ENCODE data around the gene RANBP17.

RANBP17 gene

DNA sequence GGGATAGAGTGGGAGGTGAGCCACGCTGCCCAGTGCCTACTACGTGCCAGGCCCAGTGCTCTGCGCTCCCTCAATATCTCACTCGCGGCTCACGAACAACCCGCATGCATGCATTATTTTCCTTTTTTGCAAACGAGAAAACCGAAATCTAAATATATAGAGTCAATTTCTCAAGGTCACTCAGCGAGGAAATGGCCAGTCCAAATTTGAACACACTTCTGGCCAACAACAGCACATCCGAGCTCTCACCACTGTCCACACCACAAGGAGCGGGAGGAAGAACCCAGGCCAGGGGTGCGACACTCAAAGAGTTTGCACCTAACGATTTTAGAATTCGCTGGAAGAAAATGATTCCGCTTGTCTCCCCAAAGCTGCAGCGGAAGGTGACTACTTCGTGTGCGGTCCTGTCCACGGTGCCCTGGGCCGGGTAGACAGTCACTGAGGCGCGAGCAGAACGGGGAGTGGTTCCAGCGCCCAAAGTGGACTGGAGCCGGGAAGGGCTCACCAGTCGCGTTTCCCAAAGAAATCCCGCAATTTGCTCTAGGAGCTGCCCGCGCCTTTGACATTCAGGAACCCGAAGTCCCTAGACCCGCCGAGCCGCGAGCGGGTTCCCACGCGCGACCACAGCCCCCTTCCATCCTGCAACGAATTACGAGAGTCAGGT is 446.1 kb downstream of the RANBP17 start:
- Histone ChIP-seq H3K27me3 (ENCODE audit: control insufficient read depth in 1 of 2, insufficient read depth in 2 of 2, low read length in 2 of 2) (peaks cover 66 to 86% of the 10 kb centered on the region in 2 donors), H3K9ac (ENCODE audit: low read length in 2 of 2) (no peak overlapping the region), H3K27ac (ENCODE audit: low read length) (no peak overlapping the region), H3K9me3 (ENCODE audit: control insufficient read depth in 2 of 2, low read length in 2 of 2) (no peaks in the 10 kb centered on the region), H3K4me1 (ENCODE audit: control insufficient read depth, insufficient read depth, low read length) (peaks cover 32% of the 10 kb centered on the region), H3K36me3 (ENCODE audit: control insufficient read depth in 2 of 2, insufficient read depth in 2 of 2, low read length in 2 of 2) (no peaks in the 10 kb centered on the region), H3K4me3 (ENCODE audit: low read length in 2 of 2) (no peak overlapping the region)

DNA sequence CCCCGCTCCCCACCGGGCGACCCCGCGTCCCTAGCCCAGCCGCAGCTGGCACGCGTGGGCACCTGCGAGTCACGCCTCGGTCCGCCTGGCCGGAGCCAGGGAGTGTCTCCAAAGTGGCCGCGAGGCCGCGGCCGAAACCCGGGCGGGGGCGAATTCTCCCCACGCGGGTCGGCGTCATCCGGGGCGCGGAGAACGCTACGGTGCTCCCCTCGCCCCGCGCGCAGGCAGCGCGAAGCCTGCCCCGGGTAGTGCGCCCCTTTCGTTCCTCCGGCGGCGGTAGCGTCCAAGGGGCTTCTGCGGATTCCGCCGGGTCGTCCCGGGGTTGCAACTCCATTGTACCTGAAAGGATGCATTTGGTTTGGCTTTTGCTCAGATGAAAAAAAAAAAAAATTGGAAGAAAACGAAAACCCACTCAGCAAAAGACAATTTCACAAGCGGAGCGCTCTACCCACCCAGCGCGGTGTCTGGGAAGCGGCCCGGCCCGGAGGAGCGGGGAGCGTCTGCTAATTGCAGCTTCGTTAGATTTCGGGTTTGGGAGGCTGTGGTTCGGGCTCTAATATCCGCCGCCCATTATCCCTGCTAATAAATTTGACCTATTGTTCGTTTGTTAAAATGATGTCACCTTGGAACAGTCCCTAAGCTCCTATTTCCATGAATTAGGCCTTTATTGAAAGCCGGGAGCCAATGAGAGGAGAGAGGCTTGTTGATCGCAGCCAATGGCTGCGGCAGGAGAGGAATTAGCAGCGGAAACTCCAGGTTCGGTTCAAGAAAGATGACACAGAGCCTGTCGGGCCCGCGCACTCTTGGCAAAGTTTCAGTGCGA is 446.8 kb downstream of the RANBP17 start, which contains the start of gene TLX3:
TLX3 (plus strand) TSS at position 796 of the 823 bp plus-strand sequence. CDS start 118 bp downstream, outside the sequence.
- Histone ChIP-seq H3K4me1 (ENCODE audit: control insufficient read depth, insufficient read depth, low read length) (peaks cover 32% of the 10 kb centered on the region), H3K27me3 (ENCODE audit: control insufficient read depth in 1 of 2, insufficient read depth in 2 of 2, low read length in 2 of 2) (peaks cover 71 to 93% of the 10 kb centered on the region in 2 donors), H3K36me3 (ENCODE audit: control insufficient read depth in 2 of 2, insufficient read depth in 2 of 2, low read length in 2 of 2) (no peaks in the 10 kb centered on the region), H3K9me3 (ENCODE audit: control insufficient read depth in 2 of 2, low read length in 2 of 2) (no peaks in the 10 kb centered on the region), H3K27ac (ENCODE audit: low read length) (no peak within 1 kb of the TSS), H3K4me3 (ENCODE audit: low read length in 2 of 2) (no peak within 1 kb of the TSS), H3K9ac (ENCODE audit: low read length in 2 of 2) (no peak within 1 kb of the TSS)

DNA sequence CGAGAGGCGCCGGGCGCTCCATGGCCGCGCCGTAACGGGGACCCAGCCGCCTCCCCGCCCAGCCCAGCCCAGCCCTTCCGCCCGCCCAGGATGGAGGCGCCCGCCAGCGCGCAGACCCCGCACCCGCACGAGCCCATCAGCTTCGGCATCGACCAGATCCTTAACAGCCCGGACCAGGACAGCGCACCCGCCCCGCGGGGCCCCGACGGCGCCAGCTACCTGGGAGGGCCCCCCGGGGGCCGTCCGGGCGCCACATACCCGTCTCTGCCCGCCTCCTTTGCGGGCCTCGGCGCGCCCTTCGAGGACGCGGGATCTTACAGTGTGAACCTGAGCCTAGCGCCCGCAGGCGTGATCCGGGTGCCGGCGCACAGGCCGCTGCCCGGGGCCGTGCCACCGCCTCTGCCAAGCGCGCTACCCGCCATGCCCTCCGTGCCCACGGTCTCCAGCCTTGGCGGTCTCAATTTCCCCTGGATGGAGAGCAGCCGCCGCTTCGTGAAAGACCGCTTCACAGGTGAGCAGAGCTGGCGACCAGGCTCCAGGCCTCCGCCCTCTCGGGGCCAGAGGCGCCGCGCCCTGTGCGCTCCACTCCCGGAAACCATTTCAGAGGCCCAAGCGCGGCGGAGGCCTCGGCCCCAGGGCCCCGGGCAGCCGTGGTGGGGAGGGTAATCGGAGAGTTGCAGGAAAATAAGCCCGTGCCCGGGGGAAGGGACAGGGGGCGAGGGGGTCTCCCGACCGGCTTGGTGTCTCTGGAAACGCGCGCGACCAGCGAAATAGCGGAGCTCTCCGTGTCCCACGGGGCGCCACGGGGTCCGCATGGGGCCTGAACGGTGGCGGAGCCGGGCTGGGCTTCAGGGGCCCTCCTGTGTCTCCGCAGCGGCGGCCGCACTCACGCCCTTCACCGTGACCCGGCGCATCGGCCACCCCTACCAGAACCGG is 447.7 kb downstream of the RANBP17 start:
- H3K27ac ChIP-seq (ENCODE audit: low read length): no peak overlapping the region
- no peaks in the 10 kb centered on the region for H3K9me3 ChIP-seq (ENCODE audit: control insufficient read depth in 2 of 2, low read length in 2 of 2)
- H3K36me3 ChIP-seq (ENCODE audit: control insufficient read depth in 2 of 2, insufficient read depth in 2 of 2, low read length in 2 of 2): no peaks in the 10 kb centered on the region
- H3K9ac ChIP-seq (ENCODE audit: low read length in 2 of 2): no peak overlapping the region
- H3K4me1 ChIP-seq (ENCODE audit: control insufficient read depth, insufficient read depth, low read length): peaks cover 33% of the 10 kb centered on the region
- no peak overlapping the region for H3K4me3 ChIP-seq (ENCODE audit: low read length in 2 of 2)
- peaks cover 66 to 94% of the 10 kb centered on the region in 2 donors for H3K27me3 ChIP-seq (ENCODE audit: control insufficient read depth in 1 of 2, insufficient read depth in 2 of 2, low read length in 2 of 2)

DNA sequence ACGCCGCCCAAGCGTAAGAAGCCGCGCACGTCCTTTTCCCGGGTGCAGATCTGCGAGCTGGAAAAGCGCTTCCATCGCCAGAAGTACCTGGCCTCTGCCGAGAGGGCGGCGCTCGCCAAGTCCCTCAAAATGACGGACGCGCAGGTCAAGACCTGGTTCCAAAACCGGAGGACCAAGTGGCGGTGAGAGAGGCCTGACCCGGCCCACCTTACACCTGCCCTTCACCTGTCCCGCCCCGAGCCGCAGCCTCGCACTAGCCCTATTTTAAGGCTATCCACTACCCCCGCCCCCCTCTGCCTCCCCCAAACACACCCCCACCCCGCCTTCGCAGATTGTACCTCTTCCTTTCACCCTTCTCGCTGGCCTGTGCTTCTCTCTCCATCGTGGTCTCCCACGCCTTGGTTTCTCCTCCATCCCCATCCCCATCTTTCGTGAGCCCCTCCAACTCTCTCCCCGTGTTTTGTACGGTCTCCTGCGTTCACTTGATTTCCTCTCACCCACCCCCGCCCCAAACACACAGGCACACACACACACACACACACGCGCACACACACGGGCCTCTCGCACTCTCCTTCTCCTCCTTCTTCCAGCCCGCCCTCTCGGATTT is 448.5 kb downstream of the RANBP17 start:
- Histone ChIP-seq H3K36me3 (ENCODE audit: control insufficient read depth in 2 of 2, insufficient read depth in 2 of 2, low read length in 2 of 2) (no peaks in the 10 kb centered on the region), H3K4me3 (ENCODE audit: low read length in 2 of 2) (peak overlapping the region in 1 of 2 donors; percentile 52), H3K27me3 (ENCODE audit: control insufficient read depth in 1 of 2, insufficient read depth in 2 of 2, low read length in 2 of 2) (peaks cover 69 to 95% of the 10 kb centered on the region in 2 donors), H3K9me3 (ENCODE audit: control insufficient read depth in 2 of 2, low read length in 2 of 2) (no peaks in the 10 kb centered on the region), H3K4me1 (ENCODE audit: control insufficient read depth, insufficient read depth, low read length) (peaks cover 41% of the 10 kb centered on the region), H3K27ac (ENCODE audit: low read length) (no peak overlapping the region), H3K9ac (ENCODE audit: low read length in 2 of 2) (no peak overlapping the region)

- peaks cover 46% of the 10 kb centered on the region for H3K4me1 ChIP-seq (ENCODE audit: control insufficient read depth, insufficient read depth, low read length)
- H3K27me3 ChIP-seq (ENCODE audit: control insufficient read depth in 1 of 2, insufficient read depth in 2 of 2, low read length in 2 of 2): peaks cover 70 to 98% of the 10 kb centered on the region in 2 donors
- no peaks in the 10 kb centered on the region for H3K36me3 ChIP-seq (ENCODE audit: control insufficient read depth in 2 of 2, insufficient read depth in 2 of 2, low read length in 2 of 2)
- peak overlapping the region in 1 of 2 donors; percentile 52 for H3K4me3 ChIP-seq (ENCODE audit: low read length in 2 of 2)
- H3K27ac ChIP-seq (ENCODE audit: low read length): no peak overlapping the region
- H3K9ac ChIP-seq (ENCODE audit: low read length in 2 of 2): no peak overlapping the region
- no peaks in the 10 kb centered on the region for H3K9me3 ChIP-seq (ENCODE audit: control insufficient read depth in 2 of 2, low read length in 2 of 2)
Observed at GRCh38 chr5:171310819-171311321, 449.1 kb downstream of the RANBP17 start.

- peaks cover 52% of the 10 kb centered on the region for H3K4me1 ChIP-seq (ENCODE audit: control insufficient read depth, insufficient read depth, low read length)
- H3K4me3 ChIP-seq (ENCODE audit: low read length in 2 of 2): peak overlapping the region in 1 of 2 donors; percentile 52
- H3K27ac ChIP-seq (ENCODE audit: low read length): no peak overlapping the region
- H3K9ac ChIP-seq (ENCODE audit: low read length in 2 of 2): no peak overlapping the region
- no peaks in the 10 kb centered on the region for H3K36me3 ChIP-seq (ENCODE audit: control insufficient read depth in 2 of 2, insufficient read depth in 2 of 2, low read length in 2 of 2)
- peaks cover 70 to 99% of the 10 kb centered on the region in 2 donors for H3K27me3 ChIP-seq (ENCODE audit: control insufficient read depth in 1 of 2, insufficient read depth in 2 of 2, low read length in 2 of 2)
- no peaks in the 10 kb centered on the region for H3K9me3 ChIP-seq (ENCODE audit: control insufficient read depth in 2 of 2, low read length in 2 of 2)
Observed at GRCh38 chr5:171311322-171312077, 449.7 kb downstream of the RANBP17 start.

DNA sequence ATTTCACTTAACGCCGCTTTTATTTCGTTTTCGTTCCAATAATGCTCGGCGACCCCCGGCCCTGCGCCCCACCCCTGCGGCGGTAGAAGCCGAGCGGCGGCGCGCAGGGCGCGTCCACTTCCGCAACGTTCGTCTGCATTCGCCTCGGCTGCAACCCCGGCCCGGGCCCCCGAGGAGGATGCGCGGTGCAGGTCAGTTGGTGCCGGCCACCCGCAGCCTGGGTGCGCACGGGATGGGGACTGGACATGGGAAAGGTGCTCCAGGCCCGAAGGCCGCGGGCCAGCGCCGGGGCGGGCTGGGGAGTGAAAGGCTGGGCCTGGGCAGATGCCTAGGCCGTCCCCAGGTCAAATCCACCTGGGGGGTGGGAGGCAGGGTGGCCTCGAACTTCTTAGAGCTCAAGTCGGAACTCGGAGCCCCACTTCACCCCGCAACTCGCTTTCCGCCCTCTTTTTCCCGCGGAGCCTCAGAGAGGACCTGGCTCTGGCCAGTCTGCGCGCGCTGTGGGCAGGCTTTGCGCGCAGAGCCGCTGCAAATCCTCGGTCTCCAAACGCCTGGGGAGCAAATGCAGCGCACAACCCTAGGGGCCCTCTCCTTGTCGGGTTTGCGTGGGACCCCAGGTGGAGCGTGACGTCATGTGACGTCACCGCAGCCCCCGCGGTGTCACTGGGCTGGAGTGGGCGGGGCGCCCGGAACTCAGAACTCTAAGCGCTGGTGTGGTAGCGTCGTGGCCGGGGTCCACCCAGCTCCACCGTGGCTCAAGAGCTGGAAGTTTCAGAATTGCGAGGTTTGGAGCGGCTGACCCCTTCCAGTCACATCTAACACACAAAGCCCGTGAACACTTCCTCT is 450.5 kb downstream of the RANBP17 start:
- Histone ChIP-seq H3K9ac (ENCODE audit: low read length in 2 of 2) (no peak overlapping the region), H3K27ac (ENCODE audit: low read length) (no peak overlapping the region), H3K9me3 (ENCODE audit: control insufficient read depth in 2 of 2, low read length in 2 of 2) (no peaks in the 10 kb centered on the region), H3K27me3 (ENCODE audit: control insufficient read depth in 1 of 2, insufficient read depth in 2 of 2, low read length in 2 of 2) (peaks cover 70 to 99% of the 10 kb centered on the region in 2 donors), H3K4me1 (ENCODE audit: control insufficient read depth, insufficient read depth, low read length) (peaks cover 60% of the 10 kb centered on the region), H3K36me3 (ENCODE audit: control insufficient read depth in 2 of 2, insufficient read depth in 2 of 2, low read length in 2 of 2) (no peaks in the 10 kb centered on the region), H3K4me3 (ENCODE audit: low read length in 2 of 2) (peak overlapping the region in 1 of 2 donors; percentile 52)

DNA sequence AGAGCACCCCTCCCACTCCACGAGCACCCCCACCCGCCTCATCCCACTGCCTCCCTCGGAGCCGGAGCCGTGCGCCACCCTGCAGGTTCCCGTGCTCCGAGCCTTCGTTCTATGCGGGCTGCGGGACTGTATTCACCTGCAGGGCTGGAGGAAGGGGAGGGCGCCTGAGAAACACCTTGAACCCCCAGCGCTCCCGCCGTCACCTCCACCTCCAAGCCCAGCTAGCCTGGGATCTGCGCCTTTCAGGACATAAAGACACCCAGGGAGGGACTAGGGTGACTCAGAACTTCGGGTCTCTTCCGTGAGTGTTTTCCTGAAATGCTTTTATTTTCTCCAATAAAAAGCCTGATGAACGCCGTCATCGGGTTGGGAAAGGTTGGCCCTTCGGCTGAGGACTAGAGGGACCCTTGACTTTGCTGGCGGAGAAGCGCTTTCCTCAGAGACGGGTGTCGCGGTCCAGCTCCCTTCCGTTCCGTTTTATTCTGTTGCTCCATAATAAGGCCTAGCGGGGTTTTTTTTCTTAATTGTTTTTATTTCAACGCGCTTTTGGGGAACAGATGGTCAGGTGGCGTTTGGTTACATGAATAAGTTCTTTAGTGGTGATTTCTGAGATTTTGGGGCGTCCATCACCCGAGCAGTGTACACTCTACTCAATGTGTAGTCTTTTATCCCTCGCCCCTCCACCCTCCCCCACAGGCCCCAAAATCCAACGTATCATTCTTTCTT is 451.8 kb downstream of the RANBP17 start:
- H3K9ac ChIP-seq (ENCODE audit: low read length in 2 of 2): no peak overlapping the region
- no peaks in the 10 kb centered on the region for H3K9me3 ChIP-seq (ENCODE audit: control insufficient read depth in 2 of 2, low read length in 2 of 2)
- H3K4me1 ChIP-seq (ENCODE audit: control insufficient read depth, insufficient read depth, low read length): peaks cover 57% of the 10 kb centered on the region
- H3K27me3 ChIP-seq (ENCODE audit: control insufficient read depth in 1 of 2, insufficient read depth in 2 of 2, low read length in 2 of 2): peaks cover 69 to 99% of the 10 kb centered on the region in 2 donors
- no peaks in the 10 kb centered on the region for H3K36me3 ChIP-seq (ENCODE audit: control insufficient read depth in 2 of 2, insufficient read depth in 2 of 2, low read length in 2 of 2)
- no peak overlapping the region for H3K4me3 ChIP-seq (ENCODE audit: low read length in 2 of 2)
- no peak overlapping the region for H3K27ac ChIP-seq (ENCODE audit: low read length)
